ENCODE results near the gene COL20A1.

Gene COL20A1

DNA sequence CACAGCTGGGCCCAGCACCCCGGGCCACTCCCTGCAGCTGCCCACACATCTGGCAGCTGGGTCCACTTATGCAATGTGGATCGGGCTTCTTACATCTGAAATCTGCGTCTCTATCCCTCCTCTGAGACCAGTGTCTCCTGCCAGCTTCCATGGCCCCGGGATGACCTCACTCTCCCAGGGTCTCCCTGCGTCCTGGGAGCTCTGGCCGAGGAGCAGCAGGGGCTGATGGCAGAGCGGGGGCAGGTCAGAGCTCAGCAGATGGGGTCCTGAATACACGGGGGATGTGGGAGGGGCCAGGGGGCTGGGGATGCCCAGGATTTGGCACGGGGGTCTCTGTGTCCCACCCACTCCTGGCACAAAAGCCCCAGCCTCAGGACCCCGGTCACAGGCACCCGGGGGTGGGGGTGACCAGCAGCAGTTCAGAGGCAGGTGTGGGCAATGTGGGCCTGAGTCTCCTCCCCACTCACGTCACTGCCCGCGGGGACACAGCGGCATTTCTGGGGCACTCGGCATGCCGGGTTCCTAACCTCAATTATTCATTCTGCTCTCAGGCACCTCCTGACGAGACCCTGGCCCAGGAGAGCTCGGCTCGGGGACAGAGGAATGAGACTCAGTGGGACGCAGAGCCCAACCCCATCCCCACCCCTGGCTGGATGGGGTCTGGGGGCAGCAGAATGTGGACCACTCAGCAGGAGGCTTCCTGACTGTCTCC is 51.8 kb downstream of the COL20A1 start:
- no peaks in the 10 kb centered on the region for H3K36me3 ChIP-seq (ENCODE audit: control insufficient read depth in 2 of 2, insufficient read depth in 2 of 2, low read length in 2 of 2)
- no peaks in the 10 kb centered on the region for H3K4me1 ChIP-seq (ENCODE audit: control insufficient read depth in 2 of 2, insufficient read depth in 2 of 2, low read length in 2 of 2)
- no peak overlapping the region for H3K4me3 ChIP-seq (ENCODE audit: low read length in 2 of 2)

DNA sequence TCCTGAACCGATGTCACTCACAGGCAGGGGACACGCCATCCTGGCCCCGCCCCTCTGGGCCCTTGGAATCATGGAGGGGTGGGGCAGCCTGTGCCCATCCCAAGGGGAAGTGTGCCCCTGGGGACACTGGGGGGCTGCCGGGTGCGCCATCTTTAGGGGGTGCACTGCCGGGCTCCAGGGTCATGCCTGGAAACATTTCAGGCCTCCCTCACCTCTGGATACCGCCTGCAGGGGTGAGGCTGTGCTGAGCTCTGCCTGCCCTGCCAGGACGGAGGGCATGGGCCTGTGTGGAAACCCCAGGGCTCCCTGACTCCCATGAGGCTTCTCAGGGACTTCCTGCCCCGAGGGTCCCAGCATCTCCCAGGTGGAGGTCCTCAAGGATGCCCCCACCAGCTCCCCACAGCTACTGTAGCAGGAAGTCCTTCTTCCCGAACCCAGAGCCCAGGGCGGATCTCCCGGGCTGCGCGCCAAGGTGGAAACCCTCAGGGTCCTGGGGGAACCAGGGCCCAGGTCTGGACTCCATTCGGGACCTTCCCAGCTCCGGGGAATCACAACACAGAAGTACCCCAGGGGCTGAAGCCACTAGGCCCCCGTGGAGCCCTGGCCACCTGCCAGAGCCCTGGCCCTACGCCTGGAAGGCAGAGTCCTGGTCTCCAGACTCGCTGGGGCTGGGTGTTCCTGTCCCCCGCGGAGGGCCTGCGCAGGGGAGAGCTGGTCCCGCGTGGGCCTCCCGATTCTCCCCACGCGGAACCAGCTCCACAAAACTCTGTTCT is 52.5 kb downstream of the COL20A1 start:
- no peaks in the 10 kb centered on the region for H3K36me3 ChIP-seq (ENCODE audit: control insufficient read depth in 2 of 2, insufficient read depth in 2 of 2, low read length in 2 of 2)
- H3K4me3 ChIP-seq (ENCODE audit: low read length in 2 of 2), result no peak overlapping the region
- H3K4me1 ChIP-seq (ENCODE audit: control insufficient read depth in 2 of 2, insufficient read depth in 2 of 2, low read length in 2 of 2), result no peaks in the 10 kb centered on the region
- H3K9ac ChIP-seq (ENCODE audit: low read depth in 1 of 2, low read length in 2 of 2), result no peak overlapping the region
- no peaks in the 10 kb centered on the region for H3K27me3 ChIP-seq (ENCODE audit: control insufficient read depth in 2 of 2, insufficient read depth in 2 of 2, low read length in 2 of 2)
- no peak overlapping the region for H3K27ac ChIP-seq (ENCODE audit: low read depth in 2 of 2, low read length in 2 of 2)
- no peaks in the 10 kb centered on the region for H3K9me3 ChIP-seq (ENCODE audit: control insufficient read depth in 2 of 2, low read length in 2 of 2)

More for the DNA sequence above, 51.8 kb downstream of the COL20A1 start:
- no peaks in the 10 kb centered on the region for H3K27me3 ChIP-seq (ENCODE audit: control insufficient read depth in 2 of 2, insufficient read depth in 2 of 2, low read length in 2 of 2)
- H3K27ac ChIP-seq (ENCODE audit: low read depth in 2 of 2, low read length in 2 of 2), result no peak overlapping the region
- no peak overlapping the region for H3K9ac ChIP-seq (ENCODE audit: low read depth in 1 of 2, low read length in 2 of 2)
- H3K9me3 ChIP-seq (ENCODE audit: control insufficient read depth in 2 of 2, low read length in 2 of 2), result no peaks in the 10 kb centered on the region

DNA sequence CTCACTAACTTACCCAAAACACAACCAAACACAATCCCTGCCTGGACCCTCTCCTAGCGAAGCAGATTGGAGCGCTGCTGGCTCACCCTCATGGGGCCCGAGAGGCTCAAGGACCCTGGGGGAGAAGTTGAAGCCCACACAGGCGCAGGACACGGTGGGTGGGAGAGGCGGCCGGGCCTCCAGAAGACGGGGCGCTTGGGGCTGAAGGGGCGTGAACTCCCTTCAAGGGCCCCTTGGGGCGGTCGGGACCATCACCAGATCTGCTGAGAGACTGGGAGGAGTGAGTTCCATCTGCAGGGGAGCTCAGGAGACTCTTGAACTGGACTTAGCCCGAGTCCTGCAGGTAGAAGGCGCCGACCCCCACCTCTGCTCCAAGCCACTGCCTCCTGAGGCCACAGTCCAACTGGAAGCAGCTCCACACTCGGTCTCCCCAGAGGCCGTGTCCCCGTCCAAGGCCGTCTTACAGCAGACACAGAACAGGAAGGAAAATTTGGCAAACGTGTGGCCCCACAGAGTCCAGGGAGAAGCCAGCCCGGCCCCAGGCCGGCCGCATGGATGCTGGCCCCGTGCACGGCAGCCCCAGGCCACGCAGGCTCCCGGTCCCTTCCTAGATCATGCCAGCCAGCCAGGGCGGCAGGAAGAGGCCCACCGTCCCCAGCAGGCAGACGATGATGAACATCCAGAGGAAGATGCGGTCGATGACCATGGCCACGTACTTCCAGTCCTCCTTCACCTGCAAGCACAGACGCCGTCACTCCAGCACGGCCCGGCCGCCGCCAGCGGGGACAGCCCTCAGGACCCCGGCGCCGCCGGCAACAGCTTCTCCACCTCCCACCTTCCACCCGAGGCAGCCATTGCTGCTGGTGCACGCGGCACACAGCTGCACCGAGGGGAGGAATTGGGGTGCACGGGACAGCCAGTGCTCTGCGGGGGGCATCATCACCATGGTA is 53.4 kb downstream of the COL20A1 start:
- no peak overlapping the region for H3K4me3 ChIP-seq (ENCODE audit: low read length in 2 of 2)
- no peak overlapping the region for H3K27ac ChIP-seq (ENCODE audit: low read depth in 2 of 2, low read length in 2 of 2)
- H3K9ac ChIP-seq (ENCODE audit: low read depth in 1 of 2, low read length in 2 of 2), result no peak overlapping the region
- H3K4me1 ChIP-seq (ENCODE audit: control insufficient read depth in 2 of 2, insufficient read depth in 2 of 2, low read length in 2 of 2), result no peaks in the 10 kb centered on the region
- H3K36me3 ChIP-seq (ENCODE audit: control insufficient read depth in 2 of 2, insufficient read depth in 2 of 2, low read length in 2 of 2), result no peaks in the 10 kb centered on the region
- H3K27me3 ChIP-seq (ENCODE audit: control insufficient read depth in 2 of 2, insufficient read depth in 2 of 2, low read length in 2 of 2), result no peaks in the 10 kb centered on the region
- no peaks in the 10 kb centered on the region for H3K9me3 ChIP-seq (ENCODE audit: control insufficient read depth in 2 of 2, low read length in 2 of 2)

DNA sequence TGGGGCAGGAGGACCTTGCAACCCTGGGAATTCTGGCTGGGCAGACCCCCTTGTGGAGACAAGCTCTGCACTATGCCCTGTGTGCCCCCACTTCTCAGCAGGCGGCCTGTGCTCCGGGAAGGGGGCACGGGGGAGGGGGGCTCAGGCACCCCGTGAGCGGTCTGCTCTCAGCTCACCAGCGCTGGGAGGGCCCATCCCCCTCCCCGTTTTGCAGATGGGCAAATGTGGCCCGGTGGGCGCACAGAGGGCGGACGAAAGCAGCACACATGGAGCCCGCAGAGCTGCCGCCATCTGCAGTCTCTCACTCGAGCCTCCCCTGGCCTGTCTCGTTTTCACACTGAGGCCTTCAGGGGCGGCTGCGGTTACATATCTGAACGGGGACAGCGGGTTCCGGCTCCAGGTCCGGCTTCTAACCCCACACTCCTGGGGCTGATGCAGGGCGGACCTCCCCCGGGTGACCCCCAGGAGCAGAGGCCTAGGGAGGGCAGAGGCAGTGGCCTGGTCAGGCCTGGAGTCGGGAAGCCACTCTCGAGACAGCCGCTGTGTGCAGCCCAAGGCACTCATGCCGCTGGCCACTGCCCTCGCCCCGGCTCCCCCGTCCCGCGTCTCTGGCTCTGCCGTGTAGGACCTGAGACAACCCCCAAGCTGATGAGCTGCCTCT is 54.2 kb downstream of the COL20A1 start:
- H3K4me1 ChIP-seq (ENCODE audit: control insufficient read depth in 2 of 2, insufficient read depth in 2 of 2, low read length in 2 of 2), result no peaks in the 10 kb centered on the region
- H3K9ac ChIP-seq (ENCODE audit: low read depth in 1 of 2, low read length in 2 of 2), result no peak overlapping the region
- no peaks in the 10 kb centered on the region for H3K27me3 ChIP-seq (ENCODE audit: control insufficient read depth in 2 of 2, insufficient read depth in 2 of 2, low read length in 2 of 2)
- no peak overlapping the region for H3K4me3 ChIP-seq (ENCODE audit: low read length in 2 of 2)
- no peak overlapping the region for H3K27ac ChIP-seq (ENCODE audit: low read depth in 2 of 2, low read length in 2 of 2)
- no peaks in the 10 kb centered on the region for H3K36me3 ChIP-seq (ENCODE audit: control insufficient read depth in 2 of 2, insufficient read depth in 2 of 2, low read length in 2 of 2)
- no peaks in the 10 kb centered on the region for H3K9me3 ChIP-seq (ENCODE audit: control insufficient read depth in 2 of 2, low read length in 2 of 2)

DNA sequence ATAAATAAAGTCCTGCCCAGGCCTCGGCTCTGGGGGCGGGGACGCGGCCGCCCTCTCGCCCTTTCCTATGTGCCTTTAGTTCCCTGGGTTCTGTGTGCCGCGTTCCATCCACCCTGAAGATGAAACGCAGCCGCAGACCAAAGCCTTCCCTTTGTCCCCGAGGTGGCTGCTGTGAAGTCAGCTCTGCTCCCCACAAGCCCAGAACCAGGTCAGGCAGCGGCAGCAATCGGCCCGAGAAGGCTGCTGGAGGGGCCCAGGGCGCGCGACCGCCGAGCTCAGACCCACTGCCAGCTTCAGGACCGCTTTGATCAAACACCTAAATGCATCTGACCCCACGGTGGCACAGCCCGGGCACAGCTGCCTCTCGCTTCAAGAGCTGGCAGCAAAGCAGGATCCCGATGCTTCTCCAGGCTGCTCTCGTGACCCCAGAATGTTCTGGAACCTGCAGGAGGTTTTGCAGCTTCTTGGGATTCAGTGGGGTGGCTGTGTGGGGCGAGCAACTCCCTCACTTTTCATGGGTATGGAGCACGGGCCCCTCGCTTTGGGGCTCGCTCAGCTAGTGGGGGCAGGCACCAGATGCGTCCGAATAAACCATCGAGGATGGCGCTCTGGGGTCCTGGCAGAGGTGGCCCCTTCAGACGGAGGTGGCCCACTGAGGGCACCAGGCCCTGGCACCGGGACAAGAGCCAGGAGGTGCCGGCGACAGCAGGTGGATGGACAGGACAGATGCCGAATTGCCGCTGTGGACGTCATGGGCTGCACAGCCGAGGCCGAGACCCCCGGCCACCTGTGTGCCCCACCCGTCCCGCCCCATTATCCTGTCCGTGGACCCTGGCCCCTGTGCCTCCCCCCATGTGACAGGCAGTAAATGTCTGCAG is 55.2 kb downstream of the COL20A1 start:
- no peaks in the 10 kb centered on the region for H3K9me3 ChIP-seq (ENCODE audit: control insufficient read depth in 2 of 2, low read length in 2 of 2)
- H3K4me3 ChIP-seq (ENCODE audit: low read length in 2 of 2), result no peak overlapping the region
- H3K4me1 ChIP-seq (ENCODE audit: control insufficient read depth in 2 of 2, insufficient read depth in 2 of 2, low read length in 2 of 2), result no peaks in the 10 kb centered on the region
- H3K9ac ChIP-seq (ENCODE audit: low read depth in 1 of 2, low read length in 2 of 2), result no peak overlapping the region
- H3K27ac ChIP-seq (ENCODE audit: low read depth in 2 of 2, low read length in 2 of 2), result no peak overlapping the region
- H3K27me3 ChIP-seq (ENCODE audit: control insufficient read depth in 2 of 2, insufficient read depth in 2 of 2, low read length in 2 of 2), result no peaks in the 10 kb centered on the region
- H3K36me3 ChIP-seq (ENCODE audit: control insufficient read depth in 2 of 2, insufficient read depth in 2 of 2, low read length in 2 of 2), result no peaks in the 10 kb centered on the region

DNA sequence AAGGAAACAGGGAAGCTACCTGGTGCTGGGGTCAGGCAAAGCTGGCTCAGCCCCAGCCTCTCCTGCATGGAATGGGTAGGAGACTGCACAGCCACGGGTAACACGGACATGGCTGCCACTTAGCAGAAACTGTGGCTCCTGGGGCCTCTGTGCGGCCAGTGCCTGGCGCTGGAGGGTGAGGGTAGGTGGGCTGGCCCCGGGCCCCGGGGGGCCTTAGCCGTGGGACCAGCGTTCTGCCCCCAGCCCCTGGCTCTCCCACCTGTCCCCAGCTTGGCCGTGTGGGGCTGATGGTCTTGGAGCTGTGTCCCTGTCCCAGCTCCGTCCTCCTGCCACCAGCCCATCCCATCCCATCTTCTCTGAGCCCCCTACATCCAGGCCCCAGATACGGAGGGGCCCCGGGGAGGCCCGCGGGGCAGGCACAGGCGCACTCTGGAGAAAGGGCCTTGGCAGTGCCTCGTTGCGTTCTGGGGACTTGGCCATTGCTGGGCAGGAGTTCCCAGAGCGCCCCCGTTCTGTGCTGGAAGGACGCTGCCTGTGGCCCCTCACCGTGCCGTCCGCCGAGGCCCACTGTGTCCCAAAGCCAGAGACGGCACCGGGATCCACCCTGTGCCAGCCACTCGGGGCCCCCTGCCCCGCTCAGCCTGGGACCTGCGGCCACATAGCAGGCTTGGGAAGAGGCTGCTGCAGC is 56.0 kb downstream of the COL20A1 start:
- H3K9ac ChIP-seq (ENCODE audit: low read depth in 1 of 2, low read length in 2 of 2), result no peak overlapping the region
- H3K9me3 ChIP-seq (ENCODE audit: control insufficient read depth in 2 of 2, low read length in 2 of 2), result no peaks in the 10 kb centered on the region
- H3K36me3 ChIP-seq (ENCODE audit: control insufficient read depth in 2 of 2, insufficient read depth in 2 of 2, low read length in 2 of 2), result no peaks in the 10 kb centered on the region
- no peak overlapping the region for H3K27ac ChIP-seq (ENCODE audit: low read depth in 2 of 2, low read length in 2 of 2)
- no peaks in the 10 kb centered on the region for H3K27me3 ChIP-seq (ENCODE audit: control insufficient read depth in 2 of 2, insufficient read depth in 2 of 2, low read length in 2 of 2)
- no peak overlapping the region for H3K4me3 ChIP-seq (ENCODE audit: low read length in 2 of 2)
- no peaks in the 10 kb centered on the region for H3K4me1 ChIP-seq (ENCODE audit: control insufficient read depth in 2 of 2, insufficient read depth in 2 of 2, low read length in 2 of 2)

DNA sequence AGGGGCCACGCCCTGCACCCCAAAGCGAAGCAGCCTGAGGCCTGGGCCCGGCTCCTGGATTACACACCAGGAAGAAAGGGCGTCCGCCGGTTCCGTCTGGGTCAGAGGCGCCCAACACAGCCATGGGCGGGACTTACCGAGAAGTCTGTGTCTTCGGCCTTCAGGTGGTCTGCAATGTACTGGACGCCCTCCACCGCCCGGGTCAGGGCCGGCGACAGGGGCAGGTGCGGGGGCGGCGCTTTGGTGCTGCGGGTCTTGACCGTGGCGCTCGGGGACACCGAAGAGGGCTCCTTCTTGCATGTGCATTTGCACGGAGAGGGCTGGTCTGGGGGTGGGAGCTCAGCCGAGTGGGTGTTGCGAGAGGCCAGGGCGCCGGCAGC is 56.5 kb downstream of the COL20A1 start:
- Histone ChIP-seq H3K9ac (ENCODE audit: low read depth in 1 of 2, low read length in 2 of 2) (no peak overlapping the region), H3K36me3 (ENCODE audit: control insufficient read depth in 2 of 2, insufficient read depth in 2 of 2, low read length in 2 of 2) (no peaks in the 10 kb centered on the region), H3K4me1 (ENCODE audit: control insufficient read depth in 2 of 2, insufficient read depth in 2 of 2, low read length in 2 of 2) (no peaks in the 10 kb centered on the region), H3K27ac (ENCODE audit: low read depth in 2 of 2, low read length in 2 of 2) (no peak overlapping the region), H3K27me3 (ENCODE audit: control insufficient read depth in 2 of 2, insufficient read depth in 2 of 2, low read length in 2 of 2) (no peaks in the 10 kb centered on the region), H3K9me3 (ENCODE audit: control insufficient read depth in 2 of 2, low read length in 2 of 2) (no peaks in the 10 kb centered on the region), H3K4me3 (ENCODE audit: low read length in 2 of 2) (no peak overlapping the region)

DNA sequence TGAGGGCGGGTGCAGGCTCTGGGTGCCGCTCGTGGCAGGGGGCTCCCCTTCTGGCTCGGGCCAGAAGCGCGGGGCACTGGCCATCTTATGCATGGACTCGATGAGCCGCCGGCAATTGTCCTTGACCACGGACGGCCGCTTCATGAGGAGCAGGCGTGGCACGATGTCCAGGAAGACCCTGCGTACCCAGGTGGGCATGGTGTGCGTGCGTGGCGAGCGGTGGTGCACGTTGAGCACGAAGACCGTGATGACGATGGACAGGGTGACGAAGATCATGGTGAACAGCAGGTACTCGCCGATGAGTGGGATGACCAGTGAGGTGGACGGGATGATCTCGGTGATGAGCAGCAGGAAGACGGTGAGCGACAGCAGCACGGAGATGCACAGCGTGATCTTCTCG is 57.2 kb downstream of the COL20A1 start:
- Histone ChIP-seq H3K27ac (ENCODE audit: low read depth in 2 of 2, low read length in 2 of 2) (no peak overlapping the region), H3K9me3 (ENCODE audit: control insufficient read depth in 2 of 2, low read length in 2 of 2) (no peaks in the 10 kb centered on the region), H3K4me1 (ENCODE audit: control insufficient read depth in 2 of 2, insufficient read depth in 2 of 2, low read length in 2 of 2) (no peaks in the 10 kb centered on the region), H3K36me3 (ENCODE audit: control insufficient read depth in 2 of 2, insufficient read depth in 2 of 2, low read length in 2 of 2) (no peaks in the 10 kb centered on the region), H3K9ac (ENCODE audit: low read depth in 1 of 2, low read length in 2 of 2) (no peak overlapping the region), H3K4me3 (ENCODE audit: low read length in 2 of 2) (no peak overlapping the region), H3K27me3 (ENCODE audit: control insufficient read depth in 2 of 2, insufficient read depth in 2 of 2, low read length in 2 of 2) (no peaks in the 10 kb centered on the region)
